TTC549 (cell line): ENCODE data around the gene NUDT4.
"Not testable (repeated sequence)": the region's sequence is repeated elsewhere in the genome, so short reads cannot be mapped to it uniquely, and the experiment has no call there.

Source experiments
- FAIRE-seq: peaks from 2 replicates; lab custom pipeline; 2012; peaks lifted over from hg19 to GRCh38; lab: Jason Lieb, UNC

The NUDT4 gene

GRCh38 chr12:93429448-93429847, 51.7 kb downstream of the NUDT4 start:
- FAIRE-seq, result no peak

- FAIRE-seq, result no peak
Measured at GRCh38 chr12:93429852-93430251, 52.1 kb downstream of the NUDT4 start.

- FAIRE-seq, result no peak
Measured at GRCh38 chr12:93430280-93430679, 52.6 kb downstream of the NUDT4 start.

- not testable (repeated sequence) for FAIRE-seq
Measured at GRCh38 chr12:93432031-93432430, 54.3 kb downstream of the NUDT4 start.

GRCh38 chr12:93434256-93434865, 56.6 kb downstream of the NUDT4 start:
- no peak for FAIRE-seq

- FAIRE-seq, result no peak
Measured at GRCh38 chr12:93438266-93439050, 60.7 kb downstream of the NUDT4 start.

GRCh38 chr12:93440043-93440835, 62.5 kb downstream of the NUDT4 start:
- no peak for FAIRE-seq

- no peak for FAIRE-seq
Measured at GRCh38 chr12:93441081-93441616, 63.4 kb downstream of the NUDT4 start.

GRCh38 chr12:93441617-93442410, 64.1 kb downstream of the NUDT4 start, which contains the start of gene UBE2N:
Gene UBE2N, minus strand, starts transcription at chr12:93441947. Its CDS starts 63 bp downstream, at chr12:93441884.
- no peak for FAIRE-seq

GRCh38 chr12:93442411-93443340, 65.0 kb downstream of the NUDT4 start:
- FAIRE-seq, result no peak

GRCh38 chr12:93443576-93443975, 65.9 kb downstream of the NUDT4 start:
- FAIRE-seq, result no peak

GRCh38 chr12:93447555-93448290, 70.0 kb downstream of the NUDT4 start:
- FAIRE-seq, result no peak

- no peak for FAIRE-seq
Measured at GRCh38 chr12:93448796-93449195, 71.1 kb downstream of the NUDT4 start.

- FAIRE-seq, result no peak
Measured at GRCh38 chr12:93449277-93449676, 71.6 kb downstream of the NUDT4 start.

GRCh38 chr12:93451423-93452158, 73.9 kb downstream of the NUDT4 start:
- FAIRE-seq, result no peak

- no peak for FAIRE-seq
Measured at GRCh38 chr12:93453633-93454032, 75.9 kb downstream of the NUDT4 start.

- no peak for FAIRE-seq
Measured at GRCh38 chr12:93456077-93456476, 78.4 kb downstream of the NUDT4 start.
